CD4-positive, alpha-beta T cell (primary cell): ENCODE measurements around the gene NET1. TPM values are rescaled to one million over a fixed set of nuclear protein-coding genes. Genes with fewer than 3 reads are reported as not detected.

Experiments used
- ATAC-seq: fragments of 200-7000 bp; cut with Tn5 transposase; one replicate; pipeline ENCODE4 v1.10.0; 2022; ENCODE audit warnings: mild to moderate bottlenecking; ENCODE audit not compliant: poor library complexity
- CTCF ChIA-PET: fragments of 350-600 bp; sonication (Branson Sonifier 250); formaldehyde crosslinking; loops from one replicate; lab custom pipeline; 2021; ENCODE audit warnings: antibody characterized with exemption, inconsistent platforms; lab: Charles Lee
- POLR2A ChIA-PET: fragments of 350-600 bp; sonication (Branson Sonifier 250); formaldehyde crosslinking; loops from one replicate; lab custom pipeline; 2021; ENCODE audit warnings: antibody characterized with exemption, inconsistent platforms; lab: Charles Lee
- DNase-seq, 14 experiments: peaks; one replicate each; pipeline ENCODE4 v3.0.0-alpha.2; 2013 to 2020; ENCODE audit warnings: mixed read lengths in 2 of 14
- H3K27ac ChIP-seq, 2 donors: one replicate each; pipeline versions ENCODE4 v1.5.1 to v1.7.0; 2013; ENCODE audit warnings: low read length in 2 of 2, low read depth in 1 of 2, mild to moderate bottlenecking in 1 of 2
- H3K27me3 ChIP-seq, 2 experiments: 1 replicate in 1 of 2; 2 replicates in 1 of 2; pipeline versions ENCODE4 v1.6.1 to v1.7.0; 2013; ENCODE audit warnings: low read length in 2 of 2, control low read depth in 1 of 2, mild to moderate bottlenecking in 1 of 2, moderate library complexity in 1 of 2; ENCODE audit not compliant: insufficient read depth in 2 of 2, control insufficient read depth in 1 of 2
- H3K36me3 ChIP-seq: one replicate; pipeline ENCODE4 v1.6.1; 2013; ENCODE audit warnings: low read length, control low read depth; ENCODE audit not compliant: insufficient read depth
- H3K4me1 ChIP-seq: one replicate; pipeline ENCODE4 v1.6.1; 2013; ENCODE audit warnings: low read length, control low read depth; ENCODE audit not compliant: insufficient read depth
- H3K4me3 ChIP-seq: one replicate; pipeline ENCODE4 v1.5.1; 2013; ENCODE audit warnings: mild to moderate bottlenecking, low read length, moderate library complexity
- H3K9me3 ChIP-seq, 2 experiments: 1 replicate in 1 of 2; 2 replicates in 1 of 2; pipeline versions ENCODE4 v1.6.1 to v1.7.0; 2013; ENCODE audit warnings: low read length in 2 of 2, mild to moderate bottlenecking in 2 of 2, control low read depth in 1 of 2, moderate library complexity in 1 of 2; ENCODE audit not compliant: control insufficient read depth in 1 of 2, insufficient read depth in 1 of 2
- H3K27ac Mint-ChIP-seq: one replicate; pipeline ENCODE4 v1.8.0; 2020; ENCODE audit warnings: mixed read lengths
- H3K27me3 Mint-ChIP-seq: one replicate; pipeline ENCODE4 v1.8.0; 2021; ENCODE audit warnings: mixed read lengths
- H3K36me3 Mint-ChIP-seq: one replicate; pipeline ENCODE4 v1.8.0; 2021; ENCODE audit warnings: low read depth, mixed read lengths
- H3K4me1 Mint-ChIP-seq: one replicate; pipeline ENCODE4 v1.8.0; 2021; ENCODE audit warnings: low read depth, mixed read lengths
- H3K4me3 Mint-ChIP-seq: one replicate; pipeline ENCODE4 v1.8.0; 2020; ENCODE audit warnings: mild to moderate bottlenecking, mixed read lengths
- H3K9me3 Mint-ChIP-seq: one replicate; pipeline ENCODE4 v1.8.0; 2020; ENCODE audit warnings: mixed read lengths
- CTCF ChIP-seq: fragments of 200-600 bp; IDR thresholded peaks from one replicate; pipeline ENCODE4 v1.8.0; 2022; ENCODE audit warnings: antibody characterized with exemption, mild to moderate bottlenecking
- intact Hi-C, 2 experiments: fragments of 100-400 bp; cut with DNase I in 1 of 2; cut with micrococcal nuclease in 1 of 2; formaldehyde crosslinking; loops; one replicate each; pipeline versions ENCODE4 v1.15.1 to v1.9.0; 2023 to 2025; cut with DNase I, micrococcal nuclease
- total RNA-seq, 174 experiments: library from RNA in 2 of 174; stranded (reverse) in 2 of 174; gene quantifications; one replicate each; pipeline ENCODE4 v1.2.3 and lab custom pipeline; 2021 to 2026

NET1 gene
- total RNA-seq, 2 experiments from 2014 or later: 29.0 to 30.5 TPM

GRCh38 chr10:5458425-5458824, 46.1 kb downstream of the NET1 start:
- peaks cover 12% of the 10 kb centered on the region for H3K4me1 Mint-ChIP-seq
- CTCF ChIA-PET: no interaction called here
- POLR2A ChIA-PET: interaction anchor here (0.7 kb wide), 1 partner anchor 12 kb away, joined by 3 read pairs; no protein-coding TSS in a partner anchor
- Histone ChIP-seq H3K27me3 (no peaks in the 10 kb centered on the region), H3K4me1 (no peaks in the 10 kb centered on the region), H3K36me3 (peaks cover 29% of the 10 kb centered on the region), H3K27ac (no peak overlapping the region), H3K9me3 (no peaks in the 10 kb centered on the region), H3K4me3 (no peak overlapping the region)
- peaks cover 49% of the 10 kb centered on the region for H3K36me3 Mint-ChIP-seq
- intact Hi-C loops: no loop called here
- DNase-seq (no peak), ATAC-seq (no peak)
- no peak overlapping the region for H3K4me3 Mint-ChIP-seq
- H3K27me3 Mint-ChIP-seq: no peaks in the 10 kb centered on the region
- TF ChIP-seq CTCF: no peak
- no peaks in the 10 kb centered on the region for H3K9me3 Mint-ChIP-seq
- H3K27ac Mint-ChIP-seq: no peak overlapping the region

GRCh38 chr10:5458949-5459747, 46.8 kb downstream of the NET1 start:
- Histone ChIP-seq H3K4me3 (no peak overlapping the region), H3K9me3 (no peaks in the 10 kb centered on the region), H3K27me3 (no peaks in the 10 kb centered on the region), H3K36me3 (peaks cover 21% of the 10 kb centered on the region), H3K4me1 (no peaks in the 10 kb centered on the region), H3K27ac (no peak overlapping the region)
- ChIA-PET CTCF (no interaction called here), POLR2A (interaction anchor here (1.0 kb wide), 1 partner anchor 12 kb away, joined by 3 read pairs; no protein-coding TSS in a partner anchor)
- H3K36me3 Mint-ChIP-seq: peaks cover 41% of the 10 kb centered on the region
- TF ChIP-seq CTCF: no peak
- intact Hi-C loops: no loop called here
- no peak overlapping the region for H3K27ac Mint-ChIP-seq
- H3K4me3 Mint-ChIP-seq: no peak overlapping the region
- no peak for ATAC-seq
- no peaks in the 10 kb centered on the region for H3K27me3 Mint-ChIP-seq
- H3K4me1 Mint-ChIP-seq: peaks cover 12% of the 10 kb centered on the region
- no peak for DNase-seq
- H3K9me3 Mint-ChIP-seq: no peaks in the 10 kb centered on the region

- no peak for ATAC-seq
- H3K27me3 ChIP-seq: no peaks in the 10 kb centered on the region
- Mint-ChIP-seq H3K36me3 (peaks cover 26% of the 10 kb centered on the region), H3K27me3 (no peaks in the 10 kb centered on the region), H3K9me3 (no peaks in the 10 kb centered on the region), H3K27ac (no peak overlapping the region), H3K4me3 (no peak overlapping the region), H3K4me1 (peaks cover 12% of the 10 kb centered on the region)
- intact Hi-C loops: no loop called here
- H3K4me3 ChIP-seq: no peak overlapping the region
- no peaks in the 10 kb centered on the region for H3K4me1 ChIP-seq
- ChIA-PET CTCF (interaction anchor here (1.1 to 1.5 kb wide), 2 partner anchors 19 to 163 kb away, joined by 3 to 4 read pairs; no protein-coding TSS in a partner anchor), POLR2A (interaction anchor here (0.9 kb wide), 1 partner anchor 13 kb away, joined by 5 read pairs; no protein-coding TSS in a partner anchor)
- no peak overlapping the region for H3K27ac ChIP-seq
- no peaks in the 10 kb centered on the region for H3K9me3 ChIP-seq
- no peak for TF ChIP-seq CTCF
- no peak for DNase-seq
- peaks cover 8% of the 10 kb centered on the region for H3K36me3 ChIP-seq
Observed at GRCh38 chr10:5460468-5461202, 48.3 kb downstream of the NET1 start.
